OCI-LY7 (cell line): ENCODE measurements around the gene RBBP5. TPM values are rescaled to one million over a fixed set of nuclear protein-coding genes. Genes with fewer than 3 reads are reported as not detected.

Experiments
- BruUV-seq: library from RNA; stranded (reverse); fragments of 400-500 nt; replicated peaks from 2 replicates; lab custom pipeline; 2021; lab: Mats Ljungman, UMichigan
- CTCF ChIA-PET: fragments of 300-600 bp; sonication (Branson Sonifier 250); formaldehyde crosslinking; loops from one replicate; lab custom pipeline; 2022; ENCODE audit warnings: antibody characterized with exemption; ENCODE audit not compliant: unreplicated experiment; lab: Charles Lee
- POLR2A ChIA-PET: fragments of 300-600 bp; sonication (Branson Sonifier 250); formaldehyde crosslinking; loops from one replicate; lab custom pipeline; 2022; ENCODE audit warnings: antibody characterized with exemption; lab: Charles Lee
- DNase-seq: peaks from one replicate; pipeline ENCODE4 v3.0.0-alpha.2; 2015; ENCODE audit warnings: low spot score
- H2AFZ ChIP-seq: fragments of 200-600 bp; sonication (generic), shearing (Covaris generic); 2 replicates; pipeline ENCODE4 v1.6.1; 2014; ENCODE audit warnings: mild to moderate bottlenecking, antibody characterized with exemption, low read length, moderate library complexity
- H3K27ac ChIP-seq: fragments of 200-600 bp; sonication (generic); 2 replicates; pipeline ENCODE4 v1.5.1; 2014; ENCODE audit warnings: mixed run types, low read depth, mild to moderate bottlenecking, moderate library complexity, low read length, inconsistent platforms; ENCODE audit not compliant: poor library complexity, severe bottlenecking
- H3K36me3 ChIP-seq: fragments of 200-600 bp; sonication (generic); 2 replicates; pipeline ENCODE4 v1.6.1; 2014; ENCODE audit warnings: mild to moderate bottlenecking, antibody characterized with exemption, low read length, moderate library complexity, mixed read lengths; ENCODE audit not compliant: insufficient read depth
- H3K4me1 ChIP-seq: fragments of 200-600 bp; sonication (generic); 2 replicates; pipeline ENCODE4 v1.5.1; 2014; ENCODE audit warnings: mild to moderate bottlenecking, low read length; ENCODE audit not compliant: insufficient read depth, poor library complexity, severe bottlenecking
- H3K4me2 ChIP-seq: fragments of 200-600 bp; sonication (generic); 2 replicates; pipeline ENCODE4 v1.6.1; 2014; ENCODE audit warnings: mild to moderate bottlenecking, low read length
- H3K4me3 ChIP-seq: fragments of 200-600 bp; sonication (generic); 2 replicates; pipeline ENCODE4 v1.5.1; 2014; ENCODE audit warnings: mild to moderate bottlenecking, low read depth, low read length; ENCODE audit not compliant: poor library complexity, severe bottlenecking
- H3K79me2 ChIP-seq: fragments of 200-600 bp; sonication (generic); 2 replicates; pipeline ENCODE4 v1.6.1; 2016; ENCODE audit warnings: low read depth, mild to moderate bottlenecking, low read length, moderate library complexity, mixed read lengths; ENCODE audit not compliant: insufficient read depth
- H3K9me2 ChIP-seq: fragments of 200-600 bp; sonication (generic); 2 replicates; pipeline ENCODE4 v1.6.1; 2016; ENCODE audit warnings: mild to moderate bottlenecking, low read length, mixed read lengths; ENCODE audit not compliant: insufficient read depth
- H3K9me3 ChIP-seq: fragments of 200-600 bp; sonication (generic); 2 replicates; pipeline ENCODE4 v1.6.1; 2014; ENCODE audit warnings: mild to moderate bottlenecking, mixed run types, low read length, mixed read lengths
- H4K20me1 ChIP-seq: fragments of 200-600 bp; sonication (generic); 2 replicates; pipeline ENCODE4 v1.6.1; 2014; ENCODE audit warnings: mild to moderate bottlenecking, antibody characterized with exemption, low read length, moderate library complexity, mixed read lengths; ENCODE audit not compliant: insufficient read depth
- CTCF ChIP-seq: fragments of 200-600 bp; sonication (generic); conservative IDR thresholded peaks from 2 replicates; pipeline ENCODE4 v1.5.1; 2014; ENCODE audit warnings: mild to moderate bottlenecking, antibody characterized with exemption, low read length, moderate library complexity, mixed read lengths
- EZH2phosphoT487 ChIP-seq: fragments of 200-600 bp; sonication (generic); IDR thresholded peaks from 2 replicates; pipeline ENCODE4 v1.6.1; 2018; ENCODE audit warnings: low read depth, borderline replicate concordance, mild to moderate bottlenecking, mixed run types, antibody characterized with exemption, low read length, moderate library complexity, mixed read lengths
- intact Hi-C: fragments of 100-400 bp; cut with micrococcal nuclease; formaldehyde crosslinking; loops from one replicate; pipeline ENCODE4 v1.10.0; 2022; ENCODE audit not compliant: unreplicated experiment
- total RNA-seq, 2 experiments: library from RNA; depleted of rRNA in 1 of 2; stranded (reverse); fragments of >200 nt in 1 of 2; shearing (Covaris generic) in 1 of 2; gene quantifications; 2 replicates each; pipeline ENCODE4 v1.2.3, GENCODE V29; 2014 to 2022

The RBBP5 gene
- total RNA-seq, 2 experiments from 2014 or later: 11.9 to 17.4 TPM

- Histone ChIP-seq H3K4me1 (peaks cover 3% of the 10 kb centered on the region), H3K9me3 (no peaks in the 10 kb centered on the region), H3K36me3 (no peaks in the 10 kb centered on the region), H3K4me3 (no peak overlapping the region), H4K20me1 (no peaks in the 10 kb centered on the region), H3K27ac (no peak overlapping the region), H3K4me2 (no peak overlapping the region), H3K79me2 (no peaks in the 10 kb centered on the region), H3K9me2 (no peaks in the 10 kb centered on the region), H2AFZ (no peak overlapping the region)
- POLR2A ChIA-PET: interaction anchor here (0.8 to 2.9 kb wide), 2 partner anchors 11 to 28 kb away, joined by 3 to 13 read pairs; partner anchors contain the start of gene RBBP5
- CTCF ChIA-PET: interaction anchor here (0.6 kb wide), 1 partner anchor 30 kb away, joined by 3 read pairs; no protein-coding TSS in a partner anchor
- BruUV-seq: no TSS peak
- intact Hi-C loops: no loop called here
- TF ChIP-seq EZH2phosphoT487 (no peak), CTCF (no peak)
- no peak for DNase-seq
Measured at GRCh38 chr1:205133287-205133686, 11.5 kb upstream of the RBBP5 start.

GRCh38 chr1:205129447-205130029 lies 7.8 kb upstream of the RBBP5 start:
- Histone ChIP-seq H4K20me1 (no peaks in the 10 kb centered on the region), H3K27ac (no peak overlapping the region), H3K9me2 (no peaks in the 10 kb centered on the region), H3K4me1 (peaks cover 9% of the 10 kb centered on the region), H2AFZ (no peak overlapping the region), H3K4me3 (no peak overlapping the region), H3K4me2 (no peak overlapping the region), H3K79me2 (no peaks in the 10 kb centered on the region), H3K36me3 (no peaks in the 10 kb centered on the region), H3K9me3 (no peaks in the 10 kb centered on the region)
- no peak for DNase-seq
- ChIA-PET POLR2A (no interaction called here), CTCF (no interaction called here)
- intact Hi-C loops: loop anchor here (10.0 kb wide), 1 partner anchor 715 kb away; the partner anchor contains the start of gene PPP1R15B
- TF ChIP-seq EZH2phosphoT487 (no peak), CTCF (no peak)
- BruUV-seq: no TSS peak

GRCh38 chr1:205128050-205128449 lies 6.3 kb upstream of the RBBP5 start:
- Histone ChIP-seq H3K4me1 (peaks cover 14% of the 10 kb centered on the region), H3K9me3 (no peaks in the 10 kb centered on the region), H3K36me3 (no peaks in the 10 kb centered on the region), H3K27ac (no peak overlapping the region), H2AFZ (no peak overlapping the region), H3K4me2 (no peak overlapping the region), H3K9me2 (no peaks in the 10 kb centered on the region), H3K79me2 (no peaks in the 10 kb centered on the region), H3K4me3 (no peak overlapping the region), H4K20me1 (no peaks in the 10 kb centered on the region)
- no TSS peak for BruUV-seq
- POLR2A ChIA-PET: interaction anchor here (0.5 kb wide), 1 partner anchor 48 kb away, joined by 6 read pairs; no protein-coding TSS in a partner anchor
- no peak for DNase-seq
- TF ChIP-seq EZH2phosphoT487 (no peak), CTCF (no peak)
- CTCF ChIA-PET: no interaction called here
- intact Hi-C loops: loop anchor here (10.0 kb wide), 1 partner anchor 713 kb away; the partner anchor contains the start of gene PPP1R15B
